CD8-positive, alpha-beta memory T cell (primary cell): ENCODE results near the gene TNNT1. TPM values are rescaled to one million over a fixed set of nuclear protein-coding genes. Genes with fewer than 3 reads are reported as not detected.
A peak's percentile ranks its signal among the peaks of the same experiment; 100 is the strongest.

Experiments used
- CTCF ChIA-PET: fragments of 350-600 bp; sonication (Branson Sonifier 250); formaldehyde crosslinking; loops from one replicate; lab custom pipeline; 2021; ENCODE audit warnings: antibody characterized with exemption; lab: Charles Lee
- POLR2A ChIA-PET: fragments of 350-600 bp; sonication (Branson Sonifier 250); formaldehyde crosslinking; loops from one replicate; lab custom pipeline; 2021; ENCODE audit warnings: antibody characterized with exemption; lab: Charles Lee
- DNase-seq, 5 donors: peaks; one replicate each; pipeline versions ENCODE4 v3.0.0 to v3.0.0-alpha.2; 2020 to 2022; ENCODE audit warnings: mixed read lengths in 1 of 5
- H3K27ac ChIP-seq: one replicate; pipeline ENCODE4 v1.7.0; 2013; ENCODE audit warnings: low read depth, mild to moderate bottlenecking, low read length, moderate library complexity
- H3K27me3 ChIP-seq: 2 replicates; pipeline ENCODE4 v1.7.0; 2013; ENCODE audit warnings: low read length, mild to moderate bottlenecking; ENCODE audit not compliant: insufficient read depth, poor library complexity, severe bottlenecking
- H3K36me3 ChIP-seq: 2 replicates; pipeline ENCODE4 v1.7.0; 2013; ENCODE audit warnings: mild to moderate bottlenecking, low read length, moderate library complexity; ENCODE audit not compliant: insufficient read depth
- H3K4me1 ChIP-seq: 2 replicates; pipeline ENCODE4 v1.7.0; 2013; ENCODE audit warnings: mild to moderate bottlenecking, low read length, moderate library complexity; ENCODE audit not compliant: insufficient read depth
- H3K4me3 ChIP-seq: 2 replicates; pipeline ENCODE4 v1.7.0; 2013; ENCODE audit warnings: mild to moderate bottlenecking, low read length
- H3K9me3 ChIP-seq: 2 replicates; pipeline ENCODE4 v1.7.0; 2013; ENCODE audit warnings: mild to moderate bottlenecking, low read length
- H3K27ac Mint-ChIP-seq, 8 donors: one replicate each; pipeline ENCODE4 v1.8.0; 2020 to 2021; ENCODE audit warnings: mixed read lengths in 8 of 8, mild to moderate bottlenecking in 6 of 8, inconsistent platforms in 3 of 8, moderate library complexity in 3 of 8
- H3K27me3 Mint-ChIP-seq, 2 donors: one replicate each; pipeline ENCODE4 v1.8.0; 2020 to 2021; ENCODE audit warnings: mixed read lengths in 2 of 2, mild to moderate bottlenecking in 1 of 2, moderate library complexity in 1 of 2
- H3K36me3 Mint-ChIP-seq, 3 donors: one replicate each; pipeline ENCODE4 v1.8.0; 2020 to 2021; ENCODE audit warnings: mixed read lengths in 3 of 3, inconsistent platforms in 1 of 3, mild to moderate bottlenecking in 1 of 3
- H3K4me1 Mint-ChIP-seq, 3 donors: one replicate each; pipeline ENCODE4 v1.8.0; 2020 to 2021; ENCODE audit warnings: mixed read lengths in 3 of 3, inconsistent platforms in 1 of 3, mild to moderate bottlenecking in 1 of 3
- H3K4me3 Mint-ChIP-seq, 7 donors: one replicate each; pipeline ENCODE4 v1.8.0; 2020 to 2021; ENCODE audit warnings: mixed read lengths in 7 of 7, mild to moderate bottlenecking in 6 of 7, moderate library complexity in 4 of 7, inconsistent platforms in 2 of 7
- H3K9me3 Mint-ChIP-seq, 5 donors: one replicate each; pipeline ENCODE4 v1.8.0; 2020 to 2022; ENCODE audit warnings: mixed read lengths in 5 of 5, mild to moderate bottlenecking in 3 of 5, moderate library complexity in 2 of 5, inconsistent platforms in 1 of 5
- polyA plus RNA-seq: library from polyadenylated mRNA; unstranded; fragments of 300-500 nt; fragmentation: Illumina TruSeq; gene quantifications from one replicate; pipeline ENCODE4 v1.2.3, GENCODE V29; 2021
- total RNA-seq, 2 experiments: library from RNA; stranded (reverse); gene quantifications; one replicate each; pipeline ENCODE4 v1.2.3, GENCODE V29; 2021

TNNT1 gene
- total and polyA plus RNA-seq, 3 experiments from 2014 or later = not detected

DNA sequence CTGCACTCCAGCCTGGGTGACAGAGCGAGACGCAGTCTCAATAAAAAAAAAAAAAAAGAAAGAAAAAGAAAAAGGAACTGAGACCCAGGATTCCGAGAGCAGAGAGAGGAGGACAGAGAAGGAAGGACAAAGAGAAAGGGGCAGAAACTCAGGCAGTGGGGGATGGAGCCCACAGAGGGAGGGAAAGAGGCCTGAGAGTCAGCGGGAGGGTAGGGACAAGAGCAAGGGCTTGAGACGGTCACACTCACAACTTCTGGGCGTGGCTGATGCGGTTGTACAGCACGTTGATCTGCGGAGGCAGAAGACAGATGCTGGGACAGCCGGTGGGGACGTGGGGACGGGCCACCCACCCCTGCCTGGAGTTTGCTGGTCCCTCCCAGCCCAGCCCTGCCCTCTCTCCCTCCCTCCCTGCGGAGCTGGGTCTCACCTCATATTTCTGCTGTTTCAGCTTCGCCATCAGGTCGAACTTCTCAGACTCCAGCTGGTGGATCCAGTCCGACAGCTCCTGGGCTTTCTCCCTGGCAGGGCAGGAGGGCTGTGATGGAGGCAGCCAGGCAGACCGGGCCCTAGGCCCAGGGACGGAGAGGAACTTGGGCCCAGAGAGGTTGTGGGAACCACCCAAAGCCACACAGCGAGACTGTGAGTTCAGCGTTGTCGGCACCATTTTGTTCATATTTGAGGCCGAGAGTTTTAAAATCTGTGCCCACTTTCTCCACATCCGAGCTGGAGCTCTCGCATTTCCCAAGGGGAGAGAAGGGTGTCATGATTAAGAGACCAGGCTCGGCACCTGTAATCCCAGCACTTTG lies 15.2 kb downstream of the TNNT1 start:
- CTCF ChIA-PET = no interaction called here
- Histone ChIP-seq H3K27ac (no peak overlapping the region), H3K9me3 (no peaks in the 10 kb centered on the region), H3K36me3 (no peaks in the 10 kb centered on the region), H3K27me3 (no peaks in the 10 kb centered on the region), H3K4me1 (no peaks in the 10 kb centered on the region), H3K4me3 (no peak overlapping the region)
- H3K36me3 Mint-ChIP-seq = no peaks in the 10 kb centered on the region
- H3K9me3 Mint-ChIP-seq = no peaks in the 10 kb centered on the region
- POLR2A ChIA-PET = interaction anchor here (0.7 kb wide), 1 partner anchor 328 kb away, joined by 5 read pairs; the partner anchor contains the start of gene ISOC2
- no peak overlapping the region for H3K4me3 Mint-ChIP-seq
- no peak overlapping the region for H3K27ac Mint-ChIP-seq
- no peak for DNase-seq
- no peaks in the 10 kb centered on the region for H3K4me1 Mint-ChIP-seq
- H3K27me3 Mint-ChIP-seq = peaks cover 32 to 60% of the 10 kb centered on the region in 2 donors

- H3K4me3 ChIP-seq = no peak overlapping the region
- H3K27ac ChIP-seq = no peak overlapping the region
- no peaks in the 10 kb centered on the region for H3K9me3 ChIP-seq
- no peak for DNase-seq
- Mint-ChIP-seq H3K4me3 (no peak overlapping the region), H3K27me3 (peaks cover 33 to 60% of the 10 kb centered on the region in 2 donors), H3K36me3 (no peaks in the 10 kb centered on the region), H3K27ac (no peak overlapping the region), H3K9me3 (no peaks in the 10 kb centered on the region), H3K4me1 (no peaks in the 10 kb centered on the region)
- no peaks in the 10 kb centered on the region for H3K27me3 ChIP-seq
- ChIA-PET POLR2A (no interaction called here), CTCF (interaction anchor here (1.2 kb wide), 1 partner anchor 9 kb away, joined by 4 read pairs; no protein-coding TSS in a partner anchor)
- H3K36me3 ChIP-seq = no peaks in the 10 kb centered on the region
- H3K4me1 ChIP-seq = no peaks in the 10 kb centered on the region
These were observed 16.4 kb downstream of the TNNT1 start for GRCh38 chr19:55132453-55133129.

DNA sequence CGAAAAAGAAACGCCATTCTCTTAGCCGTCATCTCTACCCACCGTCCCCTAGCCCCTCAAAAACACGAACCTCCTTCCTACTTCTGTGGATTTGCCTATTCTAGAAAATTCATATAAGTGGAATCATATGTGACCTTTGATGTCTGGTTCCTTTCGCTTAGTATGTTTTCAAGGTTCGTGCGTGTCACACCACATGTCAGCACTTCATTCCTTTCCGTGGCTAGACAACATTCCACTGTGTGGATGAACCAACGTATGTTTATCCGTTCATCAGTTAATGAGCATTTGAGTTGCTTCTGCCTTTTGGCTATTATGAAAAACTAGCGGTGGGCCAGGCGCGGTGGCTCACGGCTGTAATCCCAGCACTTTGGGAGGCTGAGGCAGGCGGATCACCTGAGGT lies 17.6 kb downstream of the TNNT1 start:
- POLR2A ChIA-PET = no interaction called here
- Mint-ChIP-seq H3K4me1 (no peaks in the 10 kb centered on the region), H3K9me3 (no peaks in the 10 kb centered on the region), H3K4me3 (no peak overlapping the region), H3K36me3 (peaks cover 0 to 3% (median 0%) of the 10 kb centered on the region in 3 donors), H3K27ac (no peak overlapping the region), H3K27me3 (peaks cover 31 to 64% of the 10 kb centered on the region in 2 donors)
- no peaks in the 10 kb centered on the region for H3K4me1 ChIP-seq
- H3K27me3 ChIP-seq = no peaks in the 10 kb centered on the region
- no peak overlapping the region for H3K4me3 ChIP-seq
- no peaks in the 10 kb centered on the region for H3K36me3 ChIP-seq
- CTCF ChIA-PET = interaction anchor here (1.2 kb wide), 1 partner anchor 10 kb away, joined by 4 read pairs; no protein-coding TSS in a partner anchor
- no peak for DNase-seq
- H3K27ac ChIP-seq = no peak overlapping the region
- no peaks in the 10 kb centered on the region for H3K9me3 ChIP-seq

GRCh38 chr19:55119053-55119452 lies 30.0 kb downstream of the TNNT1 start:
- Mint-ChIP-seq H3K36me3 (peaks cover 0 to 19% (median 0%) of the 10 kb centered on the region in 3 donors), H3K27me3 (peaks cover 15 to 21% of the 10 kb centered on the region in 2 donors), H3K4me3 (peak overlapping the region; percentile 72 to 100 (median 92)), H3K9me3 (no peaks in the 10 kb centered on the region), H3K4me1 (peaks cover 30 to 46% (median 31%) of the 10 kb centered on the region in 3 donors), H3K27ac (peak overlapping the region in 5 of 8 donors; percentile 39 to 78 (median 75))
- Histone ChIP-seq H3K4me1 (peaks cover 25% of the 10 kb centered on the region), H3K27ac (no peak overlapping the region), H3K27me3 (no peaks in the 10 kb centered on the region), H3K4me3 (no peak overlapping the region), H3K9me3 (no peaks in the 10 kb centered on the region), H3K36me3 (no peaks in the 10 kb centered on the region)
- POLR2A ChIA-PET = interaction anchor here (2.3 kb wide), 1 partner anchor 135 kb away, joined by 8 read pairs; no protein-coding TSS in a partner anchor
- DNase-seq = no peak
- CTCF ChIA-PET = interaction anchor here (1.9 kb wide), 1 partner anchor 22 kb away, joined by 8 read pairs; no protein-coding TSS in a partner anchor

DNA sequence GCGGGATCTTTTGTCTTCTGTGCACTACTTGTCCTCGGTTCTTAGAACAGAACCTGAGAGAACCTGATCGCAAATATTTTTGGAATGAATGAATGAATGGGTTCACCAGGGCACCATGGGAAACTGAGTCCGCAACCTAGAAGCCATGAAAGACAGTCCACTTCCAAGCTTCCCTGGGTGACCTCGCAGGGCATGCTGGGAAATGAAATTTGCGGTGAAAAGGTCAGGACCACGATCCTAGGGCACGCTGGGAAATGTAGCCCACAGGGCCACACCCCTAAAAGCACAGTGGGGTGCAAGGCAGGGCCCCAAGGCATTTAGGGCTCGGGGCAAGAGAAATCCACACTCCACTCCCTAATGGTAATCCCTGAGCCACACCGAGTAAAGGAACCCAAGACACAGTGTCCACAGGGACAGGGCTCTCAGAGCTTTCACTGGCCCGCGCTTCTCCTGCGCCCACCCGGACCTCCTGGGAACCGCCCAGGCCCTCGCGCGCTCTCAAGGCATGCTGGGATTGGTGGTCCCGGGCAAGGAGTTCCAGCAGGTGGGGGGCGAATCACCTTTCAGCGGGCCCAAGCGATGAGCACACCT lies 30.5 kb downstream of the TNNT1 start:
- H3K27me3 Mint-ChIP-seq = peaks cover 10 to 17% of the 10 kb centered on the region in 2 donors
- H3K36me3 ChIP-seq = no peaks in the 10 kb centered on the region
- H3K9me3 ChIP-seq = no peaks in the 10 kb centered on the region
- no peak for DNase-seq
- H3K4me1 ChIP-seq = peaks cover 25% of the 10 kb centered on the region
- H3K36me3 Mint-ChIP-seq = peaks cover 0 to 19% (median 0%) of the 10 kb centered on the region in 3 donors
- ChIA-PET POLR2A (interaction anchor here (1.6 to 2.3 kb wide), 2 partner anchors 56 to 136 kb away, joined by 4 to 8 read pairs; partner anchors contain the start of gene RDH13), CTCF (interaction anchor here (0.9 to 1.9 kb wide), 2 partner anchors 23 to 350 kb away, joined by 3 to 8 read pairs; no protein-coding TSS in a partner anchor)
- H3K4me1 Mint-ChIP-seq = peaks cover 30 to 49% (median 31%) of the 10 kb centered on the region in 3 donors
- H3K27me3 ChIP-seq = no peaks in the 10 kb centered on the region
- H3K27ac ChIP-seq = peak overlapping the region; percentile 66
- peak overlapping the region; percentile 92 to 100 (median 97) for H3K4me3 Mint-ChIP-seq
- H3K9me3 Mint-ChIP-seq = no peaks in the 10 kb centered on the region
- H3K4me3 ChIP-seq = peak overlapping the region; percentile 75
- H3K27ac Mint-ChIP-seq = peak overlapping the region in 7 of 8 donors; percentile 26 to 99 (median 89)

DNA sequence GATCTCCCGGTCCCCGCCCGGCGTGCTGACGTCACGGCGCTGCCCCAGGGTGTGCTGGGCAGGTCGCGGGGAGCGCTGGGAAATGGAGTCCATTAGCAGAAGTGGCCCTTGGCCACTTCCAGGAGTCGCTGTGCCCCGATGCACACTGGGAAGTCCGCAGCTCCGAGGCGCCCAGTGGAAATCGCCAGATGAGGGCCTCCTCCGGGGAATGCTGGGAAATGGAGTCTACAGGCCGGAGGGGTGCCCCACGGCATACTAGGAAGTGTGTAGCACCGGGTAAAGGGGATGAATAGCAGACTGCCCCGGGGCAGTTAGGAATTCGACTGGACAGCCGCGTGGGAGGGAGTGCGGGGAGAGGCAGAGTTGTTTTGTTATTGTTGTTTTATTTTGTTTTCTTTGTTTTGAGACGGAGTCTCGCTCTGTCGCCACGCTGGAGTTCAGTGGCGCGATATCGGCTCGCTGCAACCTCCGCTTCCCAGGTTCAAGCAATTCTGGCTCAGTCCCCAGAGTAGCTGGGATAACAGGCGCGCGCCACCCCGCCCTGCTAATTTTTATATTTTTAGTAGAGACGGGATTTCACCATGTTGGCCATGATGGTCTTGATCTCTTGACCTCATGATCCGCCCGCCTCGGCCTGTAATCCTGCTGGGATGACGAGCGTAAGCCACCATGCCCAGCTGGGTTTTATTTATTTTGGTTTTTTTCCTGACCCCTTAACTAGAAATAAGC lies 31.2 kb downstream of the TNNT1 start:
- Histone ChIP-seq H3K36me3 (no peaks in the 10 kb centered on the region), H3K27me3 (no peaks in the 10 kb centered on the region), H3K4me3 (peak overlapping the region; percentile 75), H3K27ac (peak overlapping the region; percentile 66), H3K9me3 (no peaks in the 10 kb centered on the region), H3K4me1 (peaks cover 25% of the 10 kb centered on the region)
- H3K4me1 Mint-ChIP-seq = peaks cover 30 to 53% (median 31%) of the 10 kb centered on the region in 3 donors
- H3K36me3 Mint-ChIP-seq = peaks cover 0 to 21% (median 0%) of the 10 kb centered on the region in 3 donors
- POLR2A ChIA-PET = interaction anchor here (0.6 to 2.3 kb wide), 6 partner anchors 36 to 507 kb away, joined by 3 to 8 read pairs (median 4); partner anchors contain the start of genes HSPBP1, RDH13, ZNF628 and ZNF784
- peak overlapping the region; percentile 92 to 100 (median 97) for H3K4me3 Mint-ChIP-seq
- H3K27ac Mint-ChIP-seq = peak overlapping the region; percentile 85 to 99 (median 94)
- H3K27me3 Mint-ChIP-seq = peaks cover 3 to 13% of the 10 kb centered on the region in 2 donors
- H3K9me3 Mint-ChIP-seq = no peaks in the 10 kb centered on the region
- DNase-seq = peak; percentile 90 to 98 (median 95)
- CTCF ChIA-PET = interaction anchor here (0.9 to 1.9 kb wide), 3 partner anchors 23 to 386 kb away, joined by 3 to 8 read pairs (median 7); no protein-coding TSS in a partner anchor
